Urothelium cell line (cell line): Measurements from ENCODE around the gene LRRIQ1.
A peak's percentile ranks its signal among the peaks of the same experiment; 100 is the strongest.

Experiments
- DNase-seq: peaks from one replicate; pipeline ENCODE4 v3.0.0; 2011; ENCODE audit warnings: low spot score, mixed read lengths
- FAIRE-seq: peaks from 2 replicates; lab custom pipeline; 2011; peaks lifted over from hg19 to GRCh38; lab: Jason Lieb, UNC

Gene LRRIQ1

DNA sequence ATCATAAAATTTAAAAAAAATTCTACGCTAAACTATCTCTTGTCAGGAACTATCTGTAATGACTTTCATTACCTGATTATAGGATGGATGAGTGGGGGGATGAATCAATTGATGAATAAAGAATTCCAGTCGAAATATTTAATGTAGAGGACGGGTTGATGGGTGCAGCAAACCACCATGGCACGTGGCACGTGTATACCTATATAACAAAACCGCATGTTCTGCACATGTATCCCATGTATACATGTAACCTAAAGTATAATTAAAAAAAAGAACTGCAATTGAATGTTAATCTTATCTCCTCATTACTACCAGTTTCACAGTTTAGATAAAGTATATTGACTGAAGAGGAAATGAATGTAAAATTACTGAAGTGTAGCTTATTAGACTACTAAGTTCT is 23.4 kb downstream of the LRRIQ1 start:
- no peak for FAIRE-seq
- no peak for DNase-seq

DNA sequence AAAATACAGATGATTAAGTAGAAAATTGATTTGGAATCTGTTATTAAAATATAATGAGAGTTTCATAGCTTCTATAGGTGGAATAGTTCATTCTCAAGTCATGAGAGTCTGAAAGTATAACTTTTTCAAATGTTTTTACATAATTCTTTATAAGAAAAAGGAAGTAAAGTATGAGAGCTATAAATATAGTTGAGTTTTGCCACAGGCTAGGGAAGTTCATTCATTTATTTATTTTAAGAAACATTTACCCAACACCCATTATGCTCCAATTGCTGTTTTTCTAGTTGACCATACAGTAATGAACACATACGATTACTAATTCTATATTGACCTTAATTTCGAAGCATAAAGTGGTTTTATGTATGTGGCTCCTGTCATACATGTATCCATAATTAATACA is 24.8 kb downstream of the LRRIQ1 start:
- DNase-seq = no peak
- FAIRE-seq = no peak

- no peak for FAIRE-seq
- no peak for DNase-seq
Observed at GRCh38 chr12:85065837-85066482, 29.8 kb downstream of the LRRIQ1 start.

DNA sequence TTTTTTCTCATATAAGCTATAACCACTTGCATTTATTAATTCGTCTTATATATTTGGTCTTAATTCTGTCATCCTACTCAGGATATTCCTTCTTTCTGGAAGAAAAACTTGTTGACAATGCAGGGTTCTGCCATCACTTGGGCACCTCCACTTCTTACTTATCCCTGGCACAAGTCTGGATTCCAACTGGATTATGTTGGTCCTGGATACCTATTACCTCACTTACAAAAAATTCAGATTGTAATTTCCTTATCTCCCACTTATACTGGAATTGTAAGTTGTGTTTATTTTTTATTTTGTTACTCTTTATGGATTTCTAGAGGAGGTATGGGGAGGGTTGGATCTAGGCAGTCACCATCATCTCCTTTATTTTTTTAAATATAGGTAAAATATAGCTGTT is 36.7 kb downstream of the LRRIQ1 start:
- DNase-seq = no peak
- FAIRE-seq = no peak

- FAIRE-seq (no peak), DNase-seq (peak; percentile 48)
Observed at GRCh38 chr12:85076688-85077430, 40.7 kb downstream of the LRRIQ1 start.

GRCh38 chr12:85085066-85085465 is 48.9 kb downstream of the LRRIQ1 start:
- FAIRE-seq = no peak
- DNase-seq = no peak

DNA sequence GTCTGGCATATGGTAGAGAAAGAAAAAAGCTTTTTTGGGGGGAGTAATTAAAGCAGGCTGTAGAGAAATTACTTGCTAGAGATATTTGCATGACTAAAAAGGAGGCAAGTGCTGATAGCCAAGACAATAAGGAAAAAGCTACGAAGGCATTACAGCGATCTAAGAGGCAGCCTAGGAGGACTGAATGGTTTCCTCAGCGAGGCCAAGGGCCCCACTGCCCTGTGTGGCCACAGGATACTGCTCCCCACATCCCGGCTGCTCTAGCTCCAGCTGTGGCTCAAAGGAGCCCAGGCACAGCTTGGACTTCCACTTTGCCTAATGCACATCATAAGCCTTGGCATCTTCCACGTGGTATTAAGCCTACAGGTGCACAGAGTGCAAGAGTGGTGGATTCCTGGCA is 53.6 kb downstream of the LRRIQ1 start:
- DNase-seq (no peak), FAIRE-seq (no peak)

DNA sequence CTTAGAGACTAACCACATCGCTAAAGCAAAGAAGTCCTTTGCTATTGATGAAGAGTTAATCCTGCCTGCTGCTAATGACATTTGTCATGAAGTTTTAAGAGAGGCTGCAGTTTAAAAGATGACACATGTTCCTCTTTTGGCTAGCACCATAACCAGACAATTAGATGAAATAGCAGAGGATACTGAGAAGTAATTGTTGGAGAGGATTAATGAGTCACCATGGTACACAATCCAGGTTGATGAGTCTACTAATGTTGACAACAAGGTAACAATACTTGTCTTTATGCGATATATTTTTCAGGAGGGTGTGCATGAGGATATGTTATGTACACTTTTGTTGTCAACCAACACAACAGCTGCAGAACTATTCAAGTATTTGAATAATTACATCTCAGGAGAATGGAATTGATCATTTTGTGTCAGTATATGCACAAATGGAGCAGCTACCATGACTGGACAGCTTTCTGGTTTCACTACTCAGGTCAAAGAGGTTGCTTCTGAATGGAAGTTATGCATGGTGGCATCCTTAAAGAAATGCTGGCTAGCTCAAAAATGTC is 56.7 kb downstream of the LRRIQ1 start:
- peak; percentile 2 for DNase-seq
- no peak for FAIRE-seq

DNA sequence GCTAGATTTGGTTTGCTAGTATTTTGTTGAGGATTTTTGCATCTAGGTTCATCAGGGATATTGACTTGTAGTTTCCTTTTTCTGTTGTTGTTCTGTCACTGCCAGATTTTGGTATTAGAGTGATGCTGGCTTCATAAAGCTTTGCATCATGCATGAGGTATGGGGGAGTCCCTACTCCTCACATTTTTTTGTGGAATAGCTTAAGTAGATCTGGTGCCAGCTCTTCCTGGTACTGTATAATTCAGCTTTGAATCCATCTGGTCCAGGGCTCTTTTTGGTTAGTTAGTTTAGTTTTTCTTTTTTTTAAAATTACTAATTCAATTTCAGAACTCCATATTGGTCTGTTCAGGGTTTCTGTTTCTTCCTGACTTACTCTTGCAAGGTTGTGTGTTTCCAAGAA is 59.4 kb downstream of the LRRIQ1 start:
- DNase-seq (no peak), FAIRE-seq (no peak)

- FAIRE-seq = no peak
- peak; percentile 2 for DNase-seq
Observed at GRCh38 chr12:85130646-85131045, 94.5 kb downstream of the LRRIQ1 start.

- DNase-seq (no peak), FAIRE-seq (no peak)
Observed at GRCh38 chr12:85138833-85139232, 102.7 kb downstream of the LRRIQ1 start.

GRCh38 chr12:85147331-85147730 is 111.2 kb downstream of the LRRIQ1 start:
- FAIRE-seq (no peak), DNase-seq (no peak)

DNA sequence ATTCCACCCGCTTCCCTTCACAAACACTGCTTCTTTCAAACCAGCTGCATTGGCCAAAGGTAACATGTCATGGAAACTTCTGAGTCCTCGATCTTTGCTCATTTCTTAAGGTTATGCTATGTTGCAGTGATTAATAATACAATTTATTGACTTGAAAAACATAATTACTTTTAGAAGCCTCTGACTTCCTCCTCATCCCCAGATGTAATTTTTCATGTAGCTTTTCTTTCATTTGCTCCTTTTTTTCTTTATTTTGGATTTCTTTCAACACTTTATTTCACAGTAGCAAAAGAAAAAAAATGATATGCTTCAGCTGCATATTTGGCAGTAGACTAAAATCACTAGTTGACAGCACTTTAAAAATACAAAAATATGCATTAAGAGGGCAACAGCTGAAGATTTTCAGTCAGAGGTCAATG is 116.2 kb downstream of the LRRIQ1 start:
- no peak for FAIRE-seq

GRCh38 chr12:85155791-85156190 is 119.6 kb downstream of the LRRIQ1 start:
- DNase-seq (no peak), FAIRE-seq (no peak)

More for the DNA sequence above, 116.2 kb downstream of the LRRIQ1 start:
- DNase-seq = no peak

GRCh38 chr12:85156569-85156968 is 120.4 kb downstream of the LRRIQ1 start:
- DNase-seq (no peak), FAIRE-seq (no peak)

- no peak for FAIRE-seq
Observed at GRCh38 chr12:85157035-85157603, 121.0 kb downstream of the LRRIQ1 start.

DNA sequence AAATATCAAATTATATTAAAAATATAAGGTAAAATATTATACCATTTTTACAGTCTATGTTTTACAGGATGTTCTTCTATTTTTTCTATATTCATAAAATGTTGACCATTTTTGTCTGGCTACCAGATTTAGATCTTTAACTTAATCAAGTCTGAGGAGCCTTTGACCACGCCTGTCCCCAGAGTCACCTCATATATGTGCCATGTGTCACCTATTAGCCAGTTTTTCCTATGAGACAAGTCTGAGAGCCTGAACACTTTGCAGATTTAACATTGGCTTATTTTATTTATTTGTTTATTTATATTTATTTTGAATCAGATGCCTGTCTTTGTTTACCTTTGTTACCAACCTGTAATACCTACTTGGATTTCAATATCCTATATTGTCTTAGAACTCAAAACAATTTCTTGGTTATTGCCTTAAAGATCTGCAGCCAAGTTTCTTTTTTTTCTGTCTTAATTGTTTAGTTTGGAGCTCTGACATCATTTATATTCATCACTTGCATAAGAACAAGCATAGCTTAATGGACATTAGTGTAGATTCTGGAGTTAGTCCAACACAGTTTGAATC is 127.7 kb downstream of the LRRIQ1 start:
- FAIRE-seq = no peak
- DNase-seq = no peak

More at GRCh38 chr12:85157035-85157603, 121.0 kb downstream of the LRRIQ1 start:
- DNase-seq = no peak

DNA sequence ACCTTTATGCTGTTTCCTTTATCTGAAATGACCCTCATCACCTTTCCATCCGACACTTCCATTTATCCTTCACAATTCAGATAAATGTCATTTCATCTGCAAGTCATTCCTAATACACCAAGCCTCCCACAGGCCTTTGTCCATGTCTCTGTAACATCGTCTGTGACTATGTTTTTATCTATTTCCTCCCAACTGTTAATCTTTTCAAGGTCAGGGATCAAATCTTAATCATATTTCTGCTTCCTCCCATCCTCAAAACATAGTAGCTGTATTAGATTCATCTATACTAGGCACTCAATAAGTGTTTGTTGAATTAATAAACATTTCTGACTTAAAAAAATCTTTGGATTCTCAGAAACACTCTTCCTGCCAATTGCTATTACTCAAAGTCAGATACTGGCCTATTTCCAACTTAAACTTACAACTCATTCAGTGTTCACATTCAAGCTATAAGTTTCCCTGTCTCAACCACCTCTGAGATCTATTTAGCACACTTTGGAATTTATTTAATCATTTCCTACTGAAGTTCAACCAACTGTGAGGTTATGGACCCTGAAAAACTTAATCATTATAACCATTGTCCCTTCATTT is 143.6 kb downstream of the LRRIQ1 start:
- FAIRE-seq (no peak), DNase-seq (no peak)

GRCh38 chr12:85182699-85183098 is 146.5 kb downstream of the LRRIQ1 start:
- DNase-seq = no peak
- FAIRE-seq = no peak

DNA sequence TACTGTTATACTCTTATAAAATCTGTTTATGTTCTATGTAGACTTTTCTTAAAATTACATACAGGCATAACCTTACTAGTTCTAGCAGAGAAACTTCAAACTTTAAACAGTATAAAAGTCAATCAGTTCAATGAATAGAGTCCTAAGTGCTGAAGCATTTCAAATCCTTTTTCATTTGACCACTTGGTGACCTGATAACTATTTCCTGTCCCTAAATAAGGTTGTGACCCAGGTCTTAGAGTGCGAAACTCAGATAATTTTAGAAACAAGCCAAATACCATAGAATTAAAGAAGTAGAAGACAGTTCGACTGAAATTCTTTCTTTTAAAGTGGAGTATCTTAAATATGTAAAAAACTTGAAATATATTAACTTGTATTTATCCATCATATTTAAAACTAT is 147.7 kb downstream of the LRRIQ1 start:
- no peak for FAIRE-seq
- no peak for DNase-seq

- DNase-seq (no peak), FAIRE-seq (no peak)
Observed at GRCh38 chr12:85186236-85186635, 150.1 kb downstream of the LRRIQ1 start.
